Spleen (tissue), 7 donors: ENCODE results near the gene CACNA2D1.

Experiments
- CTCF ChIP-seq, 11 experiments: fragments of 200-600 bp in 7 of 11; fragments of 450-650 bp in 4 of 11; sonication (generic) in 4 of 11; IDR thresholded peaks in 8 of 11; conservative IDR thresholded peaks in 3 of 11; 1 replicate in 7 of 11; 2 replicates in 4 of 11; pipeline versions ENCODE4 v1.4.0 to v1.8.0; 2016 to 2021; ENCODE audit warnings: antibody characterized with exemption in 11 of 11, inconsistent platforms in 4 of 11, mild to moderate bottlenecking in 1 of 11
- POLR2A ChIP-seq, 3 donors: fragments of 450-650 bp; IDR thresholded peaks; one replicate each; pipeline ENCODE4 v1.5.1; 2017; ENCODE audit warnings: antibody characterized with exemption in 3 of 3, mild to moderate bottlenecking in 1 of 3
- POLR2AphosphoS5 ChIP-seq, 3 donors: sonication (generic); formaldehyde crosslinking; IDR thresholded peaks; one replicate each; pipeline ENCODE4 v1.5.1; 2017; ENCODE audit warnings: antibody characterized with exemption in 3 of 3
- donor health status: DM: no; HTN: no; CAD: no; lungs with moderate emphysema.
- donor health status: DM: no; HTN: no; CAD: no.
- donor health status: DM: no; HTN: no; CAD: no.

- TF ChIP-seq CTCF (IDR thresholded peaks at IDR 0.05 in 8 of 11, conservative IDR thresholded peaks at IDR 0.05 in 3 of 11) (no peak), POLR2AphosphoS5 (IDR thresholded peaks at IDR 0.05) (no peak), POLR2A (IDR thresholded peaks at IDR 0.05) (no peak)
Measured at GRCh38 chr7:82268632-82269031, 174.9 kb downstream of the CACNA2D1 start.
